Adrenal gland (tissue), 5 donors: Measurements from ENCODE around the gene RPGRIP1.

Experiments used
- CTCF ChIP-seq, 6 experiments: fragments of 450-650 bp in 4 of 6; fragments of 200-600 bp in 2 of 6; sonication (generic) in 1 of 6; IDR thresholded peaks; 1 replicate in 5 of 6; 2 replicates in 1 of 6; pipeline versions ENCODE4 v1.5.1 to v1.8.0; 2016 to 2021; ENCODE audit warnings: antibody characterized with exemption in 6 of 6, mild to moderate bottlenecking in 2 of 6, moderate library complexity in 1 of 6
- POLR2A ChIP-seq, 2 donors: fragments of 450-650 bp; IDR thresholded peaks; one replicate each; pipeline ENCODE4 v1.6.1; 2017; ENCODE audit warnings: antibody characterized with exemption in 2 of 2, mild to moderate bottlenecking in 2 of 2, moderate library complexity in 1 of 2
- donor health status: DM: no; HTN: no; CAD: no.

DNA sequence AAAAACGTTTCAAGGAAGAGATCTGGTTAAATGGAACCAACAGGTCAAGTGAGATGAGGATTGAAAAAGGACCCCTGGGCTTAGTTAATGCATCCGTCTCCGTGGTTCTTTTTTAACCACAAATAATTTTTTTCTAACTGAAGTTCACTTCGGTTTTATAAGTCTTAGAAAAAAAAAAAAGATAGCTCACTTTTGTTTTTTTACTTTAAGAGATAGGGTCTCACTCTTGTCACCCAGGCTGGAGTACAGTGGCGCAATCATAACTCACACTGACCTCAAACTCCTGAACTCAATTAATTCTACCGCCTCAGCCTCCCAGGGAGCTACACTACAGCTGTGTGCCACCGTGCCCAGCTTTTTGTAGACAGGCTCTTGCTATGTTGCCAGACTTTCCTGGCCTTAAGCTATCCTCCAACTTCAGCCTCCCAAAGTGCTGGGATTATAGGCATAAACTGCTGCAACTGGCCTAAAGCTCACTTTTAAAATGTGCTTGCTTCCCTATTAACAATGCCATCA lies 22.4 kb upstream of the RPGRIP1 start:
- TF ChIP-seq CTCF (IDR thresholded peaks at IDR 0.05) (no peak), POLR2A (IDR thresholded peaks at IDR 0.05) (no peak)
